Keratinocyte (primary cell): ENCODE data around the gene OPTC.

Experiments used
- CTCF ChIP-seq, 3 experiments: IDR thresholded peaks in 1 of 3; conservative IDR thresholded peaks in 1 of 3; optimal IDR thresholded peaks in 1 of 3; 2 replicates in 2 of 3; 3 replicates in 1 of 3; pipeline versions ENCODE3 to v1.5.1; 2011; ENCODE audit warnings: low read length in 3 of 3, mild to moderate bottlenecking in 3 of 3, moderate library complexity in 2 of 3, control low read depth in 1 of 3, inconsistent platforms in 1 of 3; ENCODE audit not compliant: insufficient read depth in 2 of 3; ENCODE audit errors: extremely low read depth in 1 of 3
- EZH2 ChIP-seq: IDR thresholded peaks from one replicate; pipeline ENCODE4 v1.6.1; 2012; ENCODE audit warnings: inconsistent platforms, mild to moderate bottlenecking, low read length, moderate library complexity

GRCh38 chr1:203546274-203546673 is 52.3 kb downstream of the OPTC start:
- TF ChIP-seq CTCF (optimal IDR thresholded peaks at IDR 0.05 in 1 of 3, IDR thresholded peaks at IDR 0.05 in 1 of 3, conservative IDR thresholded peaks at IDR 0.05 in 1 of 3; ENCODE audit: extremely low read depth in 1 of 3, insufficient read depth in 2 of 3, low read length in 3 of 3) (no peak), EZH2 (no peak)
